OCI-LY1 (cell line): Measurements from ENCODE around the gene TNRC6C.

Experiments
- EZH2 ChIP-seq: fragments of 200-600 bp; sonication (generic), shearing (Covaris generic); IDR thresholded peaks from 2 replicates; pipeline ENCODE4 v1.8.0; 2017; ENCODE audit warnings: borderline replicate concordance, mixed run types, mild to moderate bottlenecking, antibody characterized with exemption, low read length, moderate library complexity, mixed read lengths
- TF ChIP-seq, protein P1 (sequence below): fragments of 200-600 bp; sonication (generic), shearing (Covaris generic); IDR thresholded peaks from 2 replicates; pipeline ENCODE4 v1.5.1; 2017; ENCODE audit warnings: mild to moderate bottlenecking, antibody characterized with exemption, low read length, moderate library complexity, mixed read lengths

GRCh38 chr17:77965352-77965751 lies 6.8 kb downstream of the TNRC6C start:
- TF ChIP-seq, protein P1, sequence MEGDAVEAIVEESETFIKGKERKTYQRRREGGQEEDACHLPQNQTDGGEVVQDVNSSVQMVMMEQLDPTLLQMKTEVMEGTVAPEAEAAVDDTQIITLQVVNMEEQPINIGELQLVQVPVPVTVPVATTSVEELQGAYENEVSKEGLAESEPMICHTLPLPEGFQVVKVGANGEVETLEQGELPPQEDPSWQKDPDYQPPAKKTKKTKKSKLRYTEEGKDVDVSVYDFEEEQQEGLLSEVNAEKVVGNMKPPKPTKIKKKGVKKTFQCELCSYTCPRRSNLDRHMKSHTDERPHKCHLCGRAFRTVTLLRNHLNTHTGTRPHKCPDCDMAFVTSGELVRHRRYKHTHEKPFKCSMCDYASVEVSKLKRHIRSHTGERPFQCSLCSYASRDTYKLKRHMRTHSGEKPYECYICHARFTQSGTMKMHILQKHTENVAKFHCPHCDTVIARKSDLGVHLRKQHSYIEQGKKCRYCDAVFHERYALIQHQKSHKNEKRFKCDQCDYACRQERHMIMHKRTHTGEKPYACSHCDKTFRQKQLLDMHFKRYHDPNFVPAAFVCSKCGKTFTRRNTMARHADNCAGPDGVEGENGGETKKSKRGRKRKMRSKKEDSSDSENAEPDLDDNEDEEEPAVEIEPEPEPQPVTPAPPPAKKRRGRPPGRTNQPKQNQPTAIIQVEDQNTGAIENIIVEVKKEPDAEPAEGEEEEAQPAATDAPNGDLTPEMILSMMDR, result no peak
- no peak for TF ChIP-seq EZH2
